Left lobe of liver (tissue), 2 donors: ENCODE results near the gene AP5S1. TPM values are rescaled to one million over a fixed set of nuclear protein-coding genes. Genes with fewer than 3 reads are reported as not detected.
"Not testable (repeated sequence)": the region's sequence is repeated elsewhere in the genome, so short reads cannot be mapped to it uniquely, and the experiment has no call there.

Experiments used
- ATAC-seq: fragments of 200-7000 bp; cut with Tn5 transposase; one replicate; pipeline ENCODE4 v1.9.1; 2020; ENCODE audit warnings: mild to moderate bottlenecking, moderate library complexity
- DNase-seq: peaks from one replicate; pipeline ENCODE4 v3.0.0-alpha.2; 2020; ENCODE audit warnings: low spot score
- total RNA-seq: library from RNA; stranded (reverse); gene quantifications from one replicate; pipeline ENCODE4 v1.2.1, GENCODE V29; 2021
- donor health status: DM: no; HTN: no; CAD: no; lungs with moderate emphysema.
- donor health status: DM: no; HTN: yes; CAD: no.

AP5S1 gene
- total RNA-seq, 1 donor from 2014 or later: 9.7 TPM

DNA sequence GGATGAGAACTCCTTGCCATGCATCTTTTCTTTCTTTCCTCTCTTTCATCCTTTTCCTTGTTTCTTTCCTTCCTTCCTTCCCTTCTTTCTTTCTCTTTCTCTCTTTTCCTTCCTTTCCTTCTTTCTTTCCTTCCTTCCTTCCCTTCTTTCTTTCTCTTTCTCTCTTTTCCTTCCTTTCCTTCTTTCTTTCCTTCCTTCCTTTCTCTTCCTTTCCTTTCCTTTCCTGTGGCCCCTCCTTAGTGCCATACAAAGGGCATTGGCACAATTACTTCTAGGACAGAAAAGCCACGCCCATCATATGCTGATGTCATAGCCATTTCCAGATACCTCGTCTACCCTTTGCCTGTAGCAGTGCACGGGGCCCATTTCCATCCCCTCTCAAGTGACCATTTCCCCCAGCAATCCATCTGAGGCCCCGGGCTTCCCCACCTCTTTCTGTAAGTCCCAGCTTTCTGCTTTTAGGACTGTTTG, 31.6 kb upstream of the AP5S1 start:
- no peak for ATAC-seq

GRCh38 chr20:3789201-3789600, 31.1 kb upstream of the AP5S1 start:
- not testable (repeated sequence) for ATAC-seq

More for the DNA sequence above, 31.6 kb upstream of the AP5S1 start:
- no peak for DNase-seq

DNA sequence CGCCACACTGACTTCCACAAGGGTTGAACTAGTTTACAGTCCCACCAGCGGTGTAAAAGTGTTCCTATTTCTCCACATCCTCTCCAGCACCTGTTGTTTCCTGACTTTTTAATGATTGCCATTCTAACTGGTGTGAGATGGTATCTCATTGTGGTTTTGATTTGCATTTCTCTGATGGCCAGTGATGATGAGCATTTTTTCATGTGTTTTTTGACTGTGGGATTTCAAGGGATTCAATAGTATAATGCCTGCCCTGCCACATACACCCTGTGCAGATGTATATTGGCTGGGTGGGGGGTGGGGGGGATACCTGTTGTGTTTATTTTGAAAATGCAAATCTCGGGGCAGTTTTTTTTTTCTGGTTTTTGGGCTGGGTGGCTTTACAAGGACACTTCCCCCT, 26.2 kb upstream of the AP5S1 start:
- not testable (repeated sequence) for DNase-seq, ATAC-seq

More at GRCh38 chr20:3789201-3789600, 31.1 kb upstream of the AP5S1 start:
- DNase-seq: not testable (repeated sequence)

- no peak for ATAC-seq
- no peak for DNase-seq
Observed at GRCh38 chr20:3794701-3795420, 25.5 kb upstream of the AP5S1 start.

- ATAC-seq (peak; percentile 91), DNase-seq (peak; percentile 93)
Observed at GRCh38 chr20:3795511-3796468, 24.6 kb upstream of the AP5S1 start, which contains the start of gene CDC25B. Gene CDC25B (plus strand): TSS chr20:3796310. CDS start chr20:3796532, 222 bp downstream.

- ATAC-seq (no peak), DNase-seq (no peak)
Observed at GRCh38 chr20:3796477-3797225, 23.7 kb upstream of the AP5S1 start.

- no peak for ATAC-seq
- no peak for DNase-seq
Observed at GRCh38 chr20:3797226-3797545, 23.2 kb upstream of the AP5S1 start.

GRCh38 chr20:3797592-3798372, 22.6 kb upstream of the AP5S1 start:
- ATAC-seq (peak; percentile 7), DNase-seq (no peak)

GRCh38 chr20:3798373-3798768, 22.0 kb upstream of the AP5S1 start:
- DNase-seq (peak; percentile 73), ATAC-seq (peak; percentile 35)

- ATAC-seq: no peak
- no peak for DNase-seq
Observed at GRCh38 chr20:3798908-3799248, 21.5 kb upstream of the AP5S1 start.

DNA sequence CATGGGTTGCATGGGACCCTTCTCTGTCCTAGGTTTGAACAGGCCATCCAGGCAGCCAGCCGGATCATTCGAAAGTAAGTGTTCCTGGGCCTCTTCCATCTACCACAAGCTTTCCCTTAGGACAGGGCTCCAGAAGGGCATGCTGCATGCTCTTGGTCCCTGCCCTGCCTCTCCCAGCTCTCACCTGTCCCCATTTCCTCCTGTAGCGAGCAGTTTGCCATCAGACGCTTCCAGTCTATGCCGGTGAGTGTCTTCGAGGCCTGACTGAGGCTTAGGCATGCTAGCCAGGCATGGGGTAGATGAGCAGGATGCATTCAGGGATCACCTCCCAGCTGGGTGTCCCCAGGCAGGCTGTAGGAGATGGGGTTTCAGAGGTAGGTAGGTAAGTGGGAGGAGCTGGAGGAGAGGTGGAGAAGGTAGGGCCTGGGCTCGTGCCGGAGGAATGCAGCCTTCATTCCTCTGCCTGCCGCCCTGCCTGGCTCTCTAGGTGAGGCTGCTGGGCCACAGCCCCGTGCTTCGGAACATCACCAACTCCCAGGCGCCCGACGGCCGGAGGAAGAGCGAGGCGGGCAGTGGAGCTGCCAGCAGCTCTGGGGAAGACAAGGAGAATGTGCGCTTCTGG, 20.0 kb upstream of the AP5S1 start:
- ATAC-seq: no peak
- DNase-seq: no peak

GRCh38 chr20:3800878-3801260, 19.5 kb upstream of the AP5S1 start:
- DNase-seq: no peak

GRCh38 chr20:3801299-3801698, 19.0 kb upstream of the AP5S1 start:
- ATAC-seq: no peak

More at GRCh38 chr20:3800878-3801260, 19.5 kb upstream of the AP5S1 start:
- no peak for ATAC-seq

DNA sequence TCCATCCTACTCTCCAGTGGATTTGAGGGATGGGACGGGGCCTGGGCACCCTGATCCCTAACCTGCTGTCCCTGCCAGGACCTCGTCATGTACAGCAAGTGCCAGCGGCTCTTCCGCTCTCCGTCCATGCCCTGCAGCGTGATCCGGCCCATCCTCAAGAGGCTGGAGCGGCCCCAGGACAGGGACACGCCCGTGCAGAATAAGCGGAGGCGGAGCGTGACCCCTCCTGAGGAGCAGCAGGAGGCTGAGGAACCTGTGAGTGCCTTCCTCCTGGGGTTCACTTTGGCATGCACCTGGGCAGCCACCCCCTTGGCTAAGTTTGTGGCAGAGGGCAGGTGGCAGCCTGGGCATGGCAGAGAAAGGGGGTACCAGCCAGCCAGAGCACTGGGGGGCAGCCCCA, 18.5 kb upstream of the AP5S1 start:
- no peak for ATAC-seq
- no peak for DNase-seq

More at GRCh38 chr20:3801299-3801698, 19.0 kb upstream of the AP5S1 start:
- no peak for DNase-seq

- peak; percentile 90 for DNase-seq
- peak; percentile 70 for ATAC-seq
Observed at GRCh38 chr20:3802524-3803239, 17.7 kb upstream of the AP5S1 start.

DNA sequence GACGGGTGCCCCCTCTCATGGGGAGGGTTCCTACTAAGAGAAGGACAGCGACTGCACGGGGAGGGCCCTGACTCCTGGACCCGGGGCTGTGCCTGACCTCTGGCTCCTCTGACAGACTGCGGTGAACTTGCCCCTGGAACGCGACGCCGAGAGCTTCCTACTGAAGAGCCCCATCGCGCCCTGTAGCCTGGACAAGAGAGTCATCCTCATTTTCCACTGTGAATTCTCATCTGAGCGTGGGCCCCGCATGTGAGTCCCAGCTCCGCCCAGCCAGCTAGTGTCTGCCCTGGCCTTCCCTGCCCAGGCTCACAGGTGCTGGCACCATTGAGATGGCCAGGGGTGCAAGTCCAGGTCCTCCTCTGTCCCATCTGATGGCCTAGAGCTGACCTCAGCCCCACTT, 17.1 kb upstream of the AP5S1 start:
- no peak for DNase-seq

DNA sequence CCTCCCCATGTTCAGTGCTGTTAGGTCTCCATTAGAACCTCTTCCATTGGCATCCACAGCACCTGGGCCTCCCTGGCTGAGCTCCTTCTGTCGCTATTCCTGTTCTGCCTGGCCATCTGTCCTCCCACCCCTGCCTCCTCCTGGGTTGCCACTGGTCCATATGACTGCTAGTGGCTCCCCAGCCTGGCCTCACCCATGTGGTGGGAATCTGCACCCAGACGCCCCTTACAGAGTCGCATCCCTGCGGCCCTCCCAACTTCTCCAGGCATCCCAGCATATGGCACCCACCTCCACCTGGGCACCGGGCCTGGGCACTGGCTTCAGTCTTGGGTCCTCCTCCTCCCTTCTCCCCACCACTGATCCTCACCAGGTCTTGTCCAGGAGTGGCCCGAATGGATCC, 16.5 kb upstream of the AP5S1 start:
- ATAC-seq (no peak), DNase-seq (no peak)

More for the DNA sequence above, 17.1 kb upstream of the AP5S1 start:
- no peak for ATAC-seq

DNA sequence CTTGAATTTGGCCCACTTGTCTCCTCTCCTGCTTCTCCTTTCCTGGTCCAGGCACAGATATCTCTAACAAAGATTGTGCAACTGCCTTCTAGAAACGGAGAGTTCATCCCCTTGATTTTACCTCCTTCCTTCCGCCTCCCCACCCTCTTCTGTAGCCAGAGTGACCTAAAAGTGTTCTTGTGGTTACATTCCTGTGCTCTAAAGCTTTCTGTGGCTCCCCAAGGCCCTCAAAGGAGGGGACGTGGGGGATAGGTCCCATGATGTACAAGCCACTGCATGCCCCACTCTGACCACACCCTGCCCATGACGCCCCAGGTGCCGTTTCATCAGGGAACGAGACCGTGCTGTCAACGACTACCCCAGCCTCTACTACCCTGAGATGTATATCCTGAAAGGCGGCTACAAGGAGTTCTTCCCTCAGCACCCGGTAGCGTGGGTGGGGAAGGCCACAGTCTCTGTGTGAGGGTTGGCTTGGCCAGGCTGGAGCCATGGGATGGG, 16.0 kb upstream of the AP5S1 start:
- ATAC-seq (no peak), DNase-seq (no peak)

GRCh38 chr20:3804781-3805180, 15.6 kb upstream of the AP5S1 start:
- no peak for ATAC-seq
- no peak for DNase-seq
